Bronchial epithelial cell (primary cell): ENCODE measurements around the gene SSH2. TPM values are rescaled to one million over a fixed set of nuclear protein-coding genes. Genes with fewer than 3 reads are reported as not detected.
"Not testable (repeated sequence)": the region's sequence is repeated elsewhere in the genome, so short reads cannot be mapped to it uniquely, and the experiment has no call there.

Source experiments
- DNase-seq: peaks from one replicate; pipeline ENCODE4 v3.0.0-alpha.2; 2010; ENCODE audit warnings: low read depth
- FAIRE-seq: peaks from 2 replicates; lab custom pipeline; 2011; peaks lifted over from hg19 to GRCh38; lab: Jason Lieb, UNC
- H3K27me3 ChIP-seq: 2 replicates; pipeline ENCODE4 v1.5.1; 2011; ENCODE audit warnings: low read length; ENCODE audit not compliant: control insufficient read depth, insufficient read depth
- H3K36me3 ChIP-seq: 2 replicates; pipeline ENCODE4 v1.5.1; 2011; ENCODE audit warnings: low read length; ENCODE audit not compliant: control insufficient read depth, insufficient read depth
- H3K4me3 ChIP-seq: 2 replicates; pipeline ENCODE4 v1.5.1; 2011; ENCODE audit warnings: mild to moderate bottlenecking, low read depth, low read length, control low read depth
- total RNA-seq: library from RNA; depleted of rRNA; stranded (reverse); fragments of >200 nt; gene quantifications from 2 replicates; pipeline ENCODE4 v1.2.1, GENCODE V29; 2014
- TF ChIP-seq, protein P1 (sequence below): IDR thresholded peaks from 2 replicates; pipeline ENCODE4 v1.5.1; 2011; ENCODE audit warnings: mild to moderate bottlenecking, moderate library complexity, low read length, control low read depth, inconsistent platforms; ENCODE audit not compliant: insufficient read depth, severe bottlenecking

The SSH2 gene
- total RNA-seq, 1 donor from 2014 or later, result 3.7 TPM

DNA sequence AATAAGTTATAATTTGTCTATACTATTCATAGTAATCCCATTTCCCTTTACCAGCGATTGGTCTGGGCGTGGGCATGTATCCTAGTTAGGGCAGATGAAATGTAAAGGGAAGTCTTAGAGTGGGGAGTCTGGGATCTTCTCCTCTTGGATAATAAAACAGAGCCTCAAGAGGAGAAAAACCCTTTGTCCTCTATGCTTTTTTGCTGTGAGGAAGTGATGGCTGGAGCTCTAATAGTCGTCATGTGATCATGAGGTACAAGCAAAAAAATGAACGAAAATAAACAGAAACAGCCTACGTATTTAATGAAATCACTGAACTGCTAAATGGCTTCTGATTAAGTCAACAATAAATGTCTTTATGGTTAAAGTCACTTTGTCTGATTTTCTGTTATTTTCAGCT, 38.2 kb upstream of the SSH2 start:
- peaks cover 2% of the 10 kb centered on the region for H3K27me3 ChIP-seq
- DNase-seq, result no peak
- H3K36me3 ChIP-seq, result no peaks in the 10 kb centered on the region
- FAIRE-seq, result no peak
- TF ChIP-seq, protein P1, sequence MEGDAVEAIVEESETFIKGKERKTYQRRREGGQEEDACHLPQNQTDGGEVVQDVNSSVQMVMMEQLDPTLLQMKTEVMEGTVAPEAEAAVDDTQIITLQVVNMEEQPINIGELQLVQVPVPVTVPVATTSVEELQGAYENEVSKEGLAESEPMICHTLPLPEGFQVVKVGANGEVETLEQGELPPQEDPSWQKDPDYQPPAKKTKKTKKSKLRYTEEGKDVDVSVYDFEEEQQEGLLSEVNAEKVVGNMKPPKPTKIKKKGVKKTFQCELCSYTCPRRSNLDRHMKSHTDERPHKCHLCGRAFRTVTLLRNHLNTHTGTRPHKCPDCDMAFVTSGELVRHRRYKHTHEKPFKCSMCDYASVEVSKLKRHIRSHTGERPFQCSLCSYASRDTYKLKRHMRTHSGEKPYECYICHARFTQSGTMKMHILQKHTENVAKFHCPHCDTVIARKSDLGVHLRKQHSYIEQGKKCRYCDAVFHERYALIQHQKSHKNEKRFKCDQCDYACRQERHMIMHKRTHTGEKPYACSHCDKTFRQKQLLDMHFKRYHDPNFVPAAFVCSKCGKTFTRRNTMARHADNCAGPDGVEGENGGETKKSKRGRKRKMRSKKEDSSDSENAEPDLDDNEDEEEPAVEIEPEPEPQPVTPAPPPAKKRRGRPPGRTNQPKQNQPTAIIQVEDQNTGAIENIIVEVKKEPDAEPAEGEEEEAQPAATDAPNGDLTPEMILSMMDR, result no peak
- no peak overlapping the region for H3K4me3 ChIP-seq

DNA sequence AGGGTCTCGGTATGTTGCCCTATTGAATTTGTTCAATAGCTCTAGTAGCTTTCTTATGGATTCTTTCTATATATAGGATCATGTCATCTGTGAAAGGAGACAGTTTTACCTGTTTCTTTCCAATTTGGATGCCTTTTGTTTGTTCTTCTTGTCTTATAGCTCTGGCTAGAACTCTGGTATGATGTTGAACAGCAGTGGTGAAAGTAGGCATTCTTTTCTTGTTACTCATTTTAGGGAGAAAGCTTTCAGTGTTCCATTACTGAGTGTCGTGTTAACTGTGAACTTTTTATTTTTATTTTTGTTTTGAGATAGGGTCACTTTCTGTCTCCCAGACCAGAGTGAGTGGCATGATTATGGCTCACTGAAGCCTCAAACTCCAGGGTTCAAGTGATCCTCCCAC, 32.6 kb upstream of the SSH2 start:
- Histone ChIP-seq H3K4me3 (no peak overlapping the region), H3K27me3 (peaks cover 2% of the 10 kb centered on the region), H3K36me3 (no peaks in the 10 kb centered on the region)
- TF ChIP-seq, protein P1, result no peak
- DNase-seq (no peak), FAIRE-seq (no peak)

DNA sequence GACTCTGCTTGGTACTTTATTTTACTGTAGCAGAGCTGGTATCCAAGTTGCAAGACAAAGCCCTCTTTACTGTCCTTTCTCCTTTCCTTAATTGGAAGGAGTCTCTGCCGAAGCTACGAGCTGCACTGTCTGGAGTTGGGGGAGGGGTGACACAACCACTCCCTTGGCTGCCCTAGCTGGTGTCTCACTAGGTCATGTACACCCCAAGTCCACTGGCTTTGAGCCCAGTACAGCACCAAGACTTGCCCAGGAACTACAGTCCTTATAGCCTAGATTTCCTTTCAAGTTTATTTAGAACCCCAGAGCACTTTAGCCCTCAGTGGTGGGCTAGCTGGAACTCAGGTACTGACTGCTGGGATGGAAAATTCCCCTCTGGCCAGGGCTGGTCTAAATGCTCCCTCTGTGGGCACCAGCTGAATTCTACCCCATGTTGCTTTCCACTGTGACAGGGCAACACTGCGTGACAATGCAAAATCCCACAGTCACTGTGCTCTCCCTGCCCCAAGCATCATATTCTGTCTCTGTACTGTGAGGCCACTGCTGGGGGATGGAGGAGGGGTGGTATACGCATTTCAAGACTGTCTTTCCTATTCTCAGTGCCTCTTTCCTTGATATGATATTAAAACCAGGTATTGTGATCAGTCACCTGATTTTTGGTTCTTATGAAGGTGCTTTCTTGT, 29.8 kb upstream of the SSH2 start:
- DNase-seq (no peak), FAIRE-seq (peak; percentile 77)

DNA sequence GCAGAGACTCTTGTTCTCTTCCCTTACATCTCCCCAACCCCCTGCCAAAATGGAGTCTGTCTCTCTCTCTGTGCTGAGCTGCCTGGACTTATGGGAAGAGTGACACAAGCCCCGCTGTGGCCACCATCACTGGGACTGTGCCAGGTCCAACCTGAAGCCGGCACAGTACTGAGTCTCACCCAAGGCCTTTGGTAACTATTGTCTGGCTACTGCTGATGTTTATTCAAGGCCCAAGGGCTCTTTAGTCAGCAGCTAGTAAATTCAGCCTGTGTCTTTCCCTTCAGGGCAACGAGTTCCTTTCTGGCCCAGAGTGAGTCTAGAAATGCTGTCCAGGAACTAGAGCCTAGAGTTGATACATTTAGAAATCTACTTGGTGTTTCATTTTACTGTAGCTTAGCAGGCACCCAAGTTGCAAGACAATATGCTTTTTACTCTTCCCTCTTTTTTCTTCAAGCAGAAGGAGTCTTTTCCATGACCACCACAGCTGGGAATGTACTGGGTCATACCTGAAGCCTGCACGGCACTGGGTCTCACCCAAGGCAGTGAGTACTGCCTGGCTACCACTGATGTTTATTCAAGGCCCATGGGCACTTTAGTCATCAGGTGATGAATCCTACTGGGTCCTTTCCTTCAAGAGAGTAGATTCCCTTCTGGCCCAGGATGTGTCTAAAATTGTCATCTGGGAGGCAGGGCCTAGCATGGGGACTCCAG, 29.1 kb upstream of the SSH2 start:
- DNase-seq (peak; percentile 88), FAIRE-seq (no peak)
- no peaks in the 10 kb centered on the region for H3K27me3 ChIP-seq
- TF ChIP-seq, protein P1, result no peak
- no peaks in the 10 kb centered on the region for H3K36me3 ChIP-seq
- H3K4me3 ChIP-seq, result no peak overlapping the region

More for the DNA sequence above, 29.8 kb upstream of the SSH2 start:
- Histone ChIP-seq H3K36me3 (no peaks in the 10 kb centered on the region), H3K4me3 (no peak overlapping the region), H3K27me3 (no peaks in the 10 kb centered on the region)
- TF ChIP-seq, protein P1, result no peak

DNA sequence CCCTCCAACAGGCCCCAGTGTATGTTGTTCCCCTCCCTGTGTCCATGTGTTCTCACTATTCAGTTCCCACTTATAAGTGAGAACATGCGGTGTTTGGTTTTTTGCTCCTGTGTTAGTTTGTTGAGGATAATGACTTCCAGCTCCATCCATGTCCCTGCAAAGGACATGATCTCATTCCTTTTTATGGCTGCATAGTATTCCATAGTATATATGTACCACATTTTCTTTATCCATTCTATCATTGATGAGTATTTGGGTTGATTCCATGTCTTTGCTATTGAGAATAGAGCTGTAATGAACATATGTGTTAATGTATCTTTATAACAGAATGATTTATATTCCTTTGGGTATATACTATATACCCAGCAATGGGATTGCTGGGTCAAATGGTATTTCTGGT, 27.5 kb upstream of the SSH2 start:
- not testable (repeated sequence) for DNase-seq, FAIRE-seq, H3K4me3 ChIP-seq, H3K36me3 ChIP-seq, H3K27me3 ChIP-seq

DNA sequence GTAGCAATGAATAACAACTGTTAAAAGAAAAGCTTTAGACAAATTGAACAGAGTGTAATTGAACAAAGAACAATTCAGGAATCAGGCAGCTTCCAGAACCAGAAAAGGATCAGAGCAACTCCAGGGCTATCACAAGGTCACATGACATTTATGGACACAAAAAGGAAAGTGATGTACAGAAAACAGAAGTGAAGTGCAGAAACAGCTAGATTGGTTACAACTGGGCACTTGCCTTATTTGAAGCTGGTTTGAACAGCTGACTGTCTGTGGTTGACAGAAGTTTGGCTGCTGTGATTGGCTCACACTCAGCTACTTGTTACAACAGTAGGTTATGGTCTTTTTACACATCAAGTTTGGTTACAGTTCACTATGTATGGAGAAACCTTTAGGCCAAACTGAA, 26.2 kb upstream of the SSH2 start:
- no peak overlapping the region for H3K4me3 ChIP-seq
- no peaks in the 10 kb centered on the region for H3K36me3 ChIP-seq
- no peak for FAIRE-seq
- no peak for DNase-seq
- TF ChIP-seq, protein P1, result no peak
- H3K27me3 ChIP-seq, result no peaks in the 10 kb centered on the region
